ENCODE data around the gene ZBTB12. TPM values are rescaled to one million over a fixed set of nuclear protein-coding genes. Genes with fewer than 3 reads are reported as not detected.

Gene ZBTB12
- total and polyA plus RNA-seq, 9 of the 15 experiments (the other 6 are each of a cell fraction or from before 2014, with no cell fraction given): 0.03 to 12.4 (median 5.8) TPM; not detected in 1

GRCh38 chr6:31901415-31901952 is 402 bp downstream of the ZBTB12 start (continued):
- TF ChIP-seq, protein P1, sequence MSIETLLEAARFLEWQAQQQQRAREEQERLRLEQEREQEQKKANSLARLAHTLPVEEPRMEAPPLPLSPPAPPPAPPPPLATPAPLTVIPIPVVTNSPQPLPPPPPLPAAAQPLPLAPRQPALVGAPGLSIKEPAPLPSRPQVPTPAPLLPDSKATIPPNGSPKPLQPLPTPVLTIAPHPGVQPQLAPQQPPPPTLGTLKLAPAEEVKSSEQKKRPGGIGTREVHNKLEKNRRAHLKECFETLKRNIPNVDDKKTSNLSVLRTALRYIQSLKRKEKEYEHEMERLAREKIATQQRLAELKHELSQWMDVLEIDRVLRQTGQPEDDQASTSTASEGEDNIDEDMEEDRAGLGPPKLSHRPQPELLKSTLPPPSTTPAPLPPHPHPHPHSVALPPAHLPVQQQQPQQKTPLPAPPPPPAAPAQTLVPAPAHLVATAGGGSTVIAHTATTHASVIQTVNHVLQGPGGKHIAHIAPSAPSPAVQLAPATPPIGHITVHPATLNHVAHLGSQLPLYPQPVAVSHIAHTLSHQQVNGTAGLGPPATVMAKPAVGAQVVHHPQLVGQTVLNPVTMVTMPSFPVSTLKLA (conservative IDR thresholded peaks at IDR 0.05): peak; percentile 46 to 71
- TF ChIP-seq CREB1 (IDR thresholded peaks at IDR 0.05): peak; percentile 2; the same call in 1 of the 2 replicates
- peak; percentile 21; the same call in 1 of the 2 replicates for TF ChIP-seq CREB1 (CRISPR knock-in tag; IDR thresholded peaks at IDR 0.05)
- TF ChIP-seq ZBTB49 (CRISPR knock-in tag; IDR thresholded peaks at IDR 0.05; ENCODE audit: borderline replicate concordance): no peak
- TF ChIP-seq SUPT5H (IDR thresholded peaks at IDR 0.05): peak; percentile 27
- TF ChIP-seq ZNF282 (CRISPR knock-in tag; IDR thresholded peaks at IDR 0.05): no peak
- peak; percentile 61 for TF ChIP-seq SAP30 (IDR thresholded peaks at IDR 0.05; ENCODE audit: borderline replicate concordance, insufficient read depth, low read depth, low read length, poor library complexity, severe bottlenecking)
- no peak for TF ChIP-seq TAL1 (IDR thresholded peaks at IDR 0.05)
- TF ChIP-seq GATAD2A (IDR thresholded peaks at IDR 0.05): peak; percentile 13; the same call in 1 of the 2 replicates
- TF ChIP-seq EGR1 (conservative IDR thresholded peaks at IDR 0.05): peak; percentile 58
- TF ChIP-seq, protein P2, sequence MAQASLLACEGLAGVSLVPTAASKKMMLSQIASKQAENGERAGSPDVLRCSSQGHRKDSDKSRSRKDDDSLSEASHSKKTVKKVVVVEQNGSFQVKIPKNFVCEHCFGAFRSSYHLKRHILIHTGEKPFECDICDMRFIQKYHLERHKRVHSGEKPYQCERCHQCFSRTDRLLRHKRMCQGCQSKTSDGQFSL (CRISPR knock-in tag; IDR thresholded peaks at IDR 0.05): peak; percentile 90
- TF ChIP-seq, protein P2 (tag; IDR thresholded peaks at IDR 0.05): no peak
- TF ChIP-seq KLF13 (tag; IDR thresholded peaks at IDR 0.05; ENCODE audit: borderline replicate concordance, low read depth): peak; percentile 78; the same call in 1 of the 2 replicates
- 0 out of 2 replicates have a peak, but pooled peaks have one; percentile 46 for TF ChIP-seq ZNF77 (CRISPR knock-in tag; IDR thresholded peaks at IDR 0.05)
- 0 out of 2 replicates have a peak, but pooled peaks have one; percentile 4 for TF ChIP-seq CGGBP1 (CRISPR knock-in tag; IDR thresholded peaks at IDR 0.05)
- TF ChIP-seq ILF3 (IDR thresholded peaks at IDR 0.05; ENCODE audit: borderline replicate concordance): peak; percentile 68; the same call in 1 of the 2 replicates
- no peak for TF ChIP-seq MIER1 (IDR thresholded peaks at IDR 0.05; ENCODE audit: low read depth)
- 0 out of 2 replicates have a peak, but pooled peaks have one; percentile 8 for TF ChIP-seq HDAC2 (IDR thresholded peaks at IDR 0.05)
- peak; percentile 64 for TF ChIP-seq POLR2G (IDR thresholded peaks at IDR 0.05; ENCODE audit: low read depth, low read length)
- no peak for TF ChIP-seq MCM7 (IDR thresholded peaks at IDR 0.05)
- TF ChIP-seq SIN3A (IDR thresholded peaks at IDR 0.05; ENCODE audit: borderline replicate concordance in 2 of 2, control insufficient read depth in 1 of 2, low read depth in 2 of 2, low read length in 2 of 2): peak in 1 of 2 experiments; percentile 69; a peak in 2 of 4 replicates
- peak; percentile 23; the same call in 1 of the 2 replicates for TF ChIP-seq RBFOX2 (IDR thresholded peaks at IDR 0.05; ENCODE audit: low read depth, low read length)
- TF ChIP-seq PHTF2 (CRISPR knock-in tag; IDR thresholded peaks at IDR 0.05): no peak
- 0 out of 2 replicates have a peak, but pooled peaks have one; percentile 4 for TF ChIP-seq KAT7 (CRISPR knock-in tag; IDR thresholded peaks at IDR 0.05; ENCODE audit: borderline replicate concordance)
